MCF 10A (cell line): ENCODE measurements around the gene PROX2. TPM values are rescaled to one million over a fixed set of nuclear protein-coding genes. Genes with fewer than 3 reads are reported as not detected.

Experiments
- BruUV-seq: library from RNA; stranded (reverse); fragments of 400-500 nt; replicated peaks from 2 replicates; lab custom pipeline; 2021; lab: Mats Ljungman, UMichigan
- CTCF ChIA-PET: fragments of 300-600 bp; sonication (Branson Sonifier 250); formaldehyde crosslinking; extraction: SDS; loops from one replicate; lab custom pipeline; 2021; ENCODE audit warnings: antibody characterized with exemption, inconsistent platforms; lab: Yijun Ruan, JAX
- POLR2A ChIA-PET: fragments of 300-600, 350-650 bp; sonication (Branson Sonifier 250); formaldehyde crosslinking; extraction: SDS; loops from one replicate; lab custom pipeline; 2020; ENCODE audit warnings: antibody characterized with exemption, inconsistent platforms; lab: Yijun Ruan, JAX
- DNase-seq: peaks from one replicate; pipeline ENCODE4 v3.0.0-alpha.2; 2018; ENCODE audit not compliant: unreplicated experiment
- H3K27ac Mint-ChIP-seq: one replicate; pipeline ENCODE4 v1.8.0; 2022; ENCODE audit warnings: mild to moderate bottlenecking, low read depth, mixed read lengths; ENCODE audit not compliant: unreplicated experiment
- H3K27me3 Mint-ChIP-seq: one replicate; pipeline ENCODE4 v1.8.0; 2022; ENCODE audit warnings: mixed read lengths; ENCODE audit not compliant: insufficient read depth, unreplicated experiment
- H3K36me3 Mint-ChIP-seq: one replicate; pipeline ENCODE4 v1.8.0; 2022; ENCODE audit warnings: mild to moderate bottlenecking, moderate library complexity, mixed read lengths; ENCODE audit not compliant: insufficient read depth, unreplicated experiment
- H3K4me1 Mint-ChIP-seq: one replicate; pipeline ENCODE4 v1.8.0; 2022; ENCODE audit warnings: mixed read lengths; ENCODE audit not compliant: insufficient read depth, unreplicated experiment
- H3K4me3 Mint-ChIP-seq: one replicate; pipeline ENCODE4 v1.8.0; 2022; ENCODE audit warnings: mild to moderate bottlenecking, moderate library complexity, mixed read lengths; ENCODE audit not compliant: unreplicated experiment
- H3K9me3 Mint-ChIP-seq: one replicate; pipeline ENCODE4 v1.8.0; 2022; ENCODE audit warnings: mixed read lengths; ENCODE audit not compliant: unreplicated experiment
- CTCF ChIP-seq: fragments of 200-600 bp; IDR thresholded peaks from one replicate; pipeline ENCODE4 v1.8.0; 2022; ENCODE audit warnings: antibody characterized with exemption, mild to moderate bottlenecking; ENCODE audit not compliant: unreplicated experiment
- intact Hi-C: fragments of 100-400 bp; cut with micrococcal nuclease; formaldehyde crosslinking; loops from 2 replicates; pipeline ENCODE4 v1.14.1; 2022
- total RNA-seq: library from RNA; stranded (reverse); gene quantifications from 2 replicates; pipeline ENCODE4 v1.2.3, GENCODE V29; 2022

Gene PROX2
- total RNA-seq, 1 experiment from 2014 or later: not detected

GRCh38 chr14:74915826-74916225 lies 39.9 kb upstream of the PROX2 start:
- BruUV-seq: no TSS peak
- intact Hi-C loops: no loop called here
- ChIA-PET CTCF (interaction anchor here (1.2 kb wide), 1 partner anchor 49 kb away, joined by 4 read pairs; no protein-coding TSS in a partner anchor), POLR2A (no interaction called here)
- no peak for DNase-seq
- no peaks in the 10 kb centered on the region for H3K27me3 Mint-ChIP-seq
- no peak overlapping the region for H3K27ac Mint-ChIP-seq
- H3K4me3 Mint-ChIP-seq: no peak overlapping the region
- H3K9me3 Mint-ChIP-seq: no peaks in the 10 kb centered on the region
- no peaks in the 10 kb centered on the region for H3K36me3 Mint-ChIP-seq
- peaks cover 14% of the 10 kb centered on the region for H3K4me1 Mint-ChIP-seq
- no peak for TF ChIP-seq CTCF

GRCh38 chr14:74915426-74915825 lies 39.5 kb upstream of the PROX2 start:
- H3K9me3 Mint-ChIP-seq: no peaks in the 10 kb centered on the region
- no peak overlapping the region for H3K4me3 Mint-ChIP-seq
- BruUV-seq: no TSS peak
- peaks cover under 1% of the 10 kb centered on the region for H3K36me3 Mint-ChIP-seq
- intact Hi-C loops: no loop called here
- DNase-seq: no peak
- ChIA-PET POLR2A (no interaction called here), CTCF (interaction anchor here (1.0 kb wide), 1 partner anchor 174 kb away, joined by 3 read pairs; no protein-coding TSS in a partner anchor)
- H3K27ac Mint-ChIP-seq: no peak overlapping the region
- TF ChIP-seq CTCF: no peak
- no peaks in the 10 kb centered on the region for H3K27me3 Mint-ChIP-seq
- peaks cover 14% of the 10 kb centered on the region for H3K4me1 Mint-ChIP-seq

GRCh38 chr14:74913986-74914573 lies 38.1 kb upstream of the PROX2 start:
- Mint-ChIP-seq H3K27ac (no peak overlapping the region), H3K36me3 (peaks cover 5% of the 10 kb centered on the region), H3K27me3 (no peaks in the 10 kb centered on the region), H3K4me1 (peaks cover 14% of the 10 kb centered on the region), H3K4me3 (no peak overlapping the region), H3K9me3 (no peaks in the 10 kb centered on the region)
- peak; percentile 61 for TF ChIP-seq CTCF
- ChIA-PET POLR2A (no interaction called here), CTCF (interaction anchor here (0.9 to 1.0 kb wide), 2 partner anchors 156 to 174 kb away, joined by 3 read pairs; no protein-coding TSS in a partner anchor)
- DNase-seq: peak; percentile 81
- intact Hi-C loops: loop anchor here (1.0 kb wide), 2 partner anchors 174 to 389 kb away; no protein-coding TSS in a partner anchor
- no TSS peak for BruUV-seq

GRCh38 chr14:74913393-74913910 lies 37.5 kb upstream of the PROX2 start:
- intact Hi-C loops: no loop called here

More at GRCh38 chr14:74913393-74913910, 37.5 kb upstream of the PROX2 start:
- Mint-ChIP-seq H3K36me3 (peaks cover 5% of the 10 kb centered on the region), H3K4me1 (peaks cover 14% of the 10 kb centered on the region), H3K4me3 (no peak overlapping the region), H3K9me3 (no peaks in the 10 kb centered on the region), H3K27ac (no peak overlapping the region), H3K27me3 (no peaks in the 10 kb centered on the region)
- ChIA-PET POLR2A (no interaction called here), CTCF (interaction anchor here (0.7 to 0.9 kb wide), 3 partner anchors 40 to 213 kb away, joined by 3 to 4 read pairs (median 3); no protein-coding TSS in a partner anchor)
- BruUV-seq: no TSS peak
- TF ChIP-seq CTCF: no peak
- DNase-seq: no peak
